ENCODE results near the gene HOXA13.

GRCh38 chr7:27181795-27182275 is 18.1 kb downstream of the HOXA13 start:
- TF ChIP-seq CTCF (IDR thresholded peaks at IDR 0.05) (no peak), POLR2A (IDR thresholded peaks at IDR 0.05) (no peak), POLR2AphosphoS5 (IDR thresholded peaks at IDR 0.05) (no peak)

Data from breast epithelium (tissue), 3 donors.